Stimulated activated CD8-positive, alpha-beta memory T cell treated with anti-CD3 and anti-CD28 coated beads, Interleukin-15, amount 100 ng/mL, for 1 hour (primary cell): ENCODE measurements around the gene OR2B2.
A peak's percentile ranks its signal among the peaks of the same experiment; 100 is the strongest.

Experiments
- DNase-seq: peaks from one replicate; pipeline ENCODE4 v3.0.0-alpha.2; 2020; ENCODE audit warnings: low read depth

Gene OR2B2

DNA sequence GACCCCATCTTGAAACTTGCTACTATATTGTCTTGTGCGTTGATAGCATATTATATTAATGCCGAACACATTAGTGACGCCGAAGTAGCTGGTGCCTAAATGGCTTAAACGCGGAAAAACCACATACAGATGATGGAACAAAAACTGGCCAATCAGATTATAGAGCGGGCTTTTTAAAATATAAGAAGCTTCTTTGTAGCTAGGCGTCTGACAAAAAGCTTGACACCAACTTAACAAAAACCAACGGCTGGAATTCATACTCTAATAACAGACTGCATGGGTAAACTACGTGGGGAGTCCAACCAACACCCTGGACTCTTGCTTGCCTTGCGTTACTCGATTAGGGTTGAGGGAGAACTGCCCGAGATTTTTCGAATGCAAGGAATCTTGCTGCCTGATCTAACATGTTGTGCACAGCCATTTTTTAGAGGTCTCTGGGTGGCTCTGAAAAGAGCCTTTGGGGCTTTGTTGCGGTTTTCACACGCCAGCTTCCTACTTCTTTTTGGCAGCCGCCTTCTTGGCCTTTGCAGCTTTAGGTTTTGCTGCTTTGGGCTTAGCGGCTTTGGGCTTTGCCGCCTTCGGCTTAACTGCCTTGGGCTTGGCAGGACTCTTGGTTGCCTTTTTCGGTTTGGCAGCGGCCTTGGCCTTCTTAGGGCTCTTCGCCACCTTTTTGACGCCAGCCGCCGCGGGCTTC lies 45.7 kb downstream of the OR2B2 start:
- no peak for DNase-seq

GRCh38 chr6:27865850-27866356 lies 46.3 kb downstream of the OR2B2 start:
- DNase-seq, result no peak

DNA sequence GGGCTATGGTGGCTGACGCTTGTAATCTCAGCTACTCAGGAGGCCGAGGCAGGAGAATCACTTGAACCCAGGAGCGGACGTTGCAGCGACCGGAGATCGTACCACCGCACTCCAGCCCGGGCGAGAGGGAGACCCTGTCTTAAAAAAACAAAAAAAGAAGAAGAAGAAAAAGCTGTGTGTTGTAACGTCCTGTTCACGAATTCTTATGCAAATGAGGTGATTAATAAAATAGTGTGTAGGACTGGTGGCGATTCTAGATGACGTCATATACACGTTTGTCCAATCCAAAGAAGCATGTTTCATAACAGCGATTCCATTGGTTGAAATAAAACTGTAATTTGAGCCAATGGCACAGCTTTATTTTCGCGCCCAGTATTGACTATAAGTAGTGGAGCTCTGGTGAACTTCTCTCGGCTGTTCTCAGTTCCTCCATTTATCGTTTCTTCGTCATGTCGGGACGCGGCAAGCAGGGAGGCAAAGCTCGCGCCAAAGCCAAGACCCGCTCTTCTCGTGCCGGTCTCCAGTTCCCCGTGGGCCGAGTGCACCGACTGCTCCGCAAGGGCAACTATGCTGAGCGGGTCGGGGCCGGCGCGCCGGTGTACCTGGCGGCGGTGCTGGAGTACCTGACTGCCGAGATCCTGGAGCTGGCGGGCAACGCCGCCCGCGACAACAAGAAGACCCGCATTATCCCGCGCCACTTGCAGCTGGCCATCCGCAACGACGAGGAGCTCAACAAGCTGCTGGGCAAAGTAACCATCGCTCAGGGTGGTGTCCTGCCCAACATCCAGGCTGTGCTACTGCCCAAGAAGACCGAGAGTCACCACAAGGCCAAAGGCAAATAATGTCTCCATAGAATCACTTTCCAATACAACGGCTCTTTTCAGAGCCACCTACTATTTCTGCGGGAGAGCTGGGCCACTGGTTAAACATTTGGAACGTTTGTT lies 47.0 kb downstream of the OR2B2 start:
- DNase-seq, result peak; percentile 21

DNA sequence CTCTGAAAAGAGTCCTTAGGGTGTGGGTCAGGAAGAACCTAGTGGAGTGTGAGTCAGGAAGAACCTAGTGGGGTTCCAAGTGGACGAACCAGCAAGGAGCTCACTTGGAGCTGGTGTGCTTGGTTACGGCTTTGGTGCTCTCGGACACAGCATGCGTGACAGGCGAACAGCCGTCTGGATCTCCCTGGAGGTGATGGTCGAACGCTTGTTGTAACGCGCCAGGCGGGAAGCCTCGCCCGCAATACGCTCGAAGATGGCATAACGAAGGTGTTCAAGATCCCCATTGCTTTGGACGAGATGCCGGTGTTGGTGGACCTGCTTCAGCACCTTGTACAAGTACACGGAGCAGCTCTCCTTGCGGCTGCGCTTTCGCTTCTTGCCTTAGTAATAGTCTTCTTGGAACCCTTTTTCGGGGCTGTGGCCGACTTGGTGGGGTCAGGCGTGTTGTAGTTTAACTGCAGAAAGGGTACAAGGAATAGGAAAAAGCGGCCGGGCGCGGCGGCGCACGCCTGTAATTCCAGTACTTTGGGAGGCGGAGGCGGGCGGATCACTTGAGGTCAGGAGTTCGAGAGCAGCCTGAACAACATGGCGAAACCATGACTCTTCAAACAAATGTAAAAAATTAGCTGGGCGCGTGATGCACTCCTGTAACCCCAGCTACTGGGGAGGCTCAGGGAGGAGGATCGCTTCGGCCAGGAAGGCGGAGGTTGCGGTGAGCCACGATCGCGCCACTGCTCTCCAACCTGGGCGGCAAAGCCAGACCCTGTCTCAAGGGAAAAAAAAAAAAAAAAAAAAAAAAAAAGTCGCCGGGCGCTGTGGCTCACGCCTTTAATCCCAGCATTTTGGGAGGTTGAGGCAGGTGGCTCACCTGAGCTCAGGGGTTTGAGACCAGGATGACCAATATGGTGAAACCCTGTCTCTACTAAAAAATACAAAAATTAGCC lies 48.0 kb downstream of the OR2B2 start:
- no peak for DNase-seq

DNA sequence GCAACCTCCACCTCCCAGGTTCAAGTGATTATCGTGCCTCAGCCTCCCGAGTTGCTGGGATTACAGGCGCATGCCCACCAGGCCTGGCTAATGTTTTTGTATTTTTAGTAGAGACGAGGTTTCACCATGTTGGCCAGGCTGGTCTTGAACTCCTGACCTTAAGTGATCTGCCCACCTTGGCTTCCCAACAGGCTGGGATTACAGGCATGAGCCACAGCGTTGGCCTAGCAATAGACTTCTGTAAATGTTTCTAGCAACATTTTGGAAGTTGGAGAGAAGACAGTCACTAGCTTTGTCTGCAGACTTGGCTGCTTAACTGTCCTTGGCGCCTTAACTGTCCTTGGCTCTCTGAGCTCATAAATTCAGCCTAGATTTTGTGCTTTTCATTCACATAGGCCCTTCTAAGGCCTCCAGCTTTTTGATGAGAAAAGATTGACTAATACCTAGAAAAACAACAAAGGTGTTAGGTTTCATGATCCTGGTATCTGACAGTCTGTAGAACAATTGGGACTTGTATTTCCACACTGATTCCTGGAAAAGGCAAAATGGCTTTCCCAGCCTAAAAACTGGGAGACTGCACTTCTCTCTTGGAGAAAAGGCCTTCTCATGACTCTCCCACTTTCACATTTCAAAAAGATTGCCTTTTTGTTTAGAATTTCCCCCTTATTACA lies 49.7 kb downstream of the OR2B2 start:
- no peak for DNase-seq

DNA sequence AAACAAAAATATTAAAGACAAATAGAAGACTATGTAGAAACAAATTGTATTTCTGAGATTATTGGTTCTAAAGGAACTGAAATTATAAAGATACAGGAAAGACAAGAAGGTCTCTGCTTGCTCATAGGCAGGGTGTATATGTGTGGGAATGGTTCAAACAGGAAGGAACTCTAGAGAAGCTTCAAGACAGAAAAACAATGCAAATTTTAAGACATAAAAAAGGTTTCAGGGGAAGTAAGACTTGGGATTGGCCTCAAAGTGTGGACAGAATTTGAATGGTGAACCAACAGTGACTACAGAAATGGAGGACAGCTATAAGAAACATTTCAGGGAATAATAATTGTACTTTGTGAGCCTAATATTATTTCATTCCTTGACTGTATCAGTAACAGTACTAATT lies 50.3 kb downstream of the OR2B2 start:
- DNase-seq, result no peak

- DNase-seq, result no peak
These were observed 50.8 kb downstream of the OR2B2 start for GRCh38 chr6:27861276-27861840.
